Transverse colon (tissue), 4 donors: ENCODE data around the gene DGKH. TPM values are rescaled to one million over a fixed set of nuclear protein-coding genes. Genes with fewer than 3 reads are reported as not detected.
"Not testable (repeated sequence)": the region's sequence is repeated elsewhere in the genome, so short reads cannot be mapped to it uniquely, and the experiment has no call there.

ENCODE experiments used
- DNase-seq: peaks from one replicate; pipeline ENCODE4 v3.0.0-alpha.2; 2019
- H3K27ac ChIP-seq, 4 donors: fragments of 200-600 bp; sonication (generic); 2 replicates each; pipeline ENCODE4 v1.5.1; 2016 to 2018; ENCODE audit warnings: inconsistent platforms in 4 of 4
- H3K27me3 ChIP-seq: fragments of 200-600 bp; sonication (generic); 2 replicates; pipeline ENCODE4 v1.5.1; 2017; ENCODE audit warnings: inconsistent platforms
- H3K36me3 ChIP-seq, 4 donors: fragments of 200-600 bp; sonication (generic); 2 replicates each; pipeline ENCODE4 v1.5.1; 2017 to 2019; ENCODE audit warnings: inconsistent platforms in 4 of 4
- H3K4me1 ChIP-seq, 4 donors: fragments of 200-600 bp; sonication (generic); 2 replicates each; pipeline ENCODE4 v1.5.1; 2017 to 2020; ENCODE audit warnings: inconsistent platforms in 4 of 4
- H3K4me3 ChIP-seq, 4 donors: fragments of 200-600 bp; sonication (generic); 1 replicate in 1 of 4; 2 replicates in 3 of 4; pipeline versions ENCODE4 v1.5.1 to v1.6.1; 2017 to 2019; ENCODE audit warnings: inconsistent platforms in 4 of 4
- H3K9me3 ChIP-seq, 2 donors: fragments of 200-600 bp; sonication (generic); 2 replicates each; pipeline ENCODE4 v1.5.1; 2017 to 2019; ENCODE audit warnings: inconsistent platforms in 2 of 2
- CTCF ChIP-seq, 5 experiments: fragments of 200-600 bp in 3 of 5; fragments of 450-650 bp in 2 of 5; sonication (generic) in 3 of 5; IDR thresholded peaks; 1 replicate in 2 of 5; 2 replicates in 3 of 5; pipeline ENCODE4 v1.5.1; 2016 to 2017; ENCODE audit warnings: antibody characterized with exemption in 5 of 5, inconsistent platforms in 3 of 5, mild to moderate bottlenecking in 2 of 5, moderate library complexity in 1 of 5
- EP300 ChIP-seq: sonication (generic); formaldehyde crosslinking; IDR thresholded peaks from one replicate; pipeline ENCODE4 v1.6.1; 2017; ENCODE audit warnings: antibody characterized with exemption, low read depth
- POLR2A ChIP-seq: fragments of 450-650 bp; IDR thresholded peaks from one replicate; pipeline ENCODE4 v1.6.1; 2016; ENCODE audit warnings: antibody characterized with exemption, mild to moderate bottlenecking, moderate library complexity
- POLR2AphosphoS5 ChIP-seq, 3 donors: sonication (generic); formaldehyde crosslinking; IDR thresholded peaks; one replicate each; pipeline ENCODE4 v1.6.1; 2016; ENCODE audit warnings: antibody characterized with exemption in 3 of 3
- WGBS, 2 donors: methylation state at CpG; one replicate each; pipeline ENCODE4 v1.1.5; 2018; ENCODE audit warnings: low coverage in 1 of 2; 5-methylcytosine and 5-hydroxymethylcytosine counted together
- in situ Hi-C, 4 donors: fragments of 200-750 bp; cut with MboI; loops; one replicate each; pipeline versions ENCODE4 v1.15.0 to v1.15.1; 2017; ENCODE audit warnings: low sequenced_read_pairs in 3 of 4, low pct_ligation_motif_present in 1 of 4, low pct_unique_long_range_greater_than_20kb in 1 of 4
- intact Hi-C: fragments of 100-400 bp; cut with DNase I; formaldehyde crosslinking; loops from one replicate; pipeline ENCODE4 v1.15.1; 2023; ENCODE audit warnings: low total_unique reads
- total RNA-seq, 4 donors: library from RNA; depleted of rRNA; stranded (reverse); fragments of >200 nt; gene quantifications; one replicate each; pipeline ENCODE4 v1.1.0, GENCODE V29; 2016

The DGKH gene
- total RNA-seq, 4 donors from 2014 or later, result 19.4 to 35.6 (median 25.0) TPM

DNA sequence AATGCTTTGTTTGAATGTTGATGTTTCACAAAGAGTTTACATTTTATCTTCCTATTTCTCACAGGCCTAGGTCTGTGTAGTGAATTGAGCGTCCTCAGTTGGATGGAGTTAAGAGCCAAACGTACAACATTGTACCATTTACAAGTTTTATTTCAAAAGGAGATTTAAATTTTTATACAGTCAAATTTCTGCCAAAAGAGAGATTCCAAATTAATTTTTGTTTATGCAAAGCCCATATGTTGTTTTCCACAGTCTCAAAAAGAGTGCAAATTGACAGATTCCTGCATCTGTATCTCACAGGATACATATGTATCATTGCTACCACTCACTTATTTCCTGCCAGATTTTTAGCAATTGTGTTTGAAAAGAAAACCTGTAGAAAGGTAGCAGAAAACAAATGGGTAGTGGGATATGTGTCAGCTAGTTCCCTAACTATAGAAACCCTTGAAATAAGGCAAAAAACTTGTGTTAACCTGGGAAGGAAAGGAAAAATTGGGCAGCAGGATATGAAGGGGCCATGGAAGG lies 46.1 kb downstream of the DGKH start:
- Histone ChIP-seq H3K4me3 (no peak overlapping the region), H3K4me1 (no peaks in the 10 kb centered on the region), H3K27me3 (no peaks in the 10 kb centered on the region), H3K27ac (no peak overlapping the region), H3K36me3 (no peaks in the 10 kb centered on the region), H3K9me3 (no peaks in the 10 kb centered on the region)
- TF ChIP-seq EP300 (no peak), POLR2AphosphoS5 (IDR thresholded peaks at IDR 0.05) (no peak), CTCF (IDR thresholded peaks at IDR 0.05) (no peak), POLR2A (no peak)
- intact Hi-C loops, result no loop called here
- no peak for DNase-seq
- in situ Hi-C loops, result no loop called here
- 82 to 83% methylated on average over 2 of the region's 2 CpGs for WGBS, 2 donors

GRCh38 chr13:42096222-42096621 lies 47.8 kb downstream of the DGKH start:
- H3K9me3 ChIP-seq, intact Hi-C loops, DNase-seq, H3K27ac ChIP-seq, H3K36me3 ChIP-seq, H3K4me1 ChIP-seq, H3K27me3 ChIP-seq, H3K4me3 ChIP-seq, in situ Hi-C loops: not testable (repeated sequence)
- 98% methylated on average over 2 of the region's 2 CpGs; no CpG with 5 or more reads in 1 of the 2 donors for WGBS, 2 donors

DNA sequence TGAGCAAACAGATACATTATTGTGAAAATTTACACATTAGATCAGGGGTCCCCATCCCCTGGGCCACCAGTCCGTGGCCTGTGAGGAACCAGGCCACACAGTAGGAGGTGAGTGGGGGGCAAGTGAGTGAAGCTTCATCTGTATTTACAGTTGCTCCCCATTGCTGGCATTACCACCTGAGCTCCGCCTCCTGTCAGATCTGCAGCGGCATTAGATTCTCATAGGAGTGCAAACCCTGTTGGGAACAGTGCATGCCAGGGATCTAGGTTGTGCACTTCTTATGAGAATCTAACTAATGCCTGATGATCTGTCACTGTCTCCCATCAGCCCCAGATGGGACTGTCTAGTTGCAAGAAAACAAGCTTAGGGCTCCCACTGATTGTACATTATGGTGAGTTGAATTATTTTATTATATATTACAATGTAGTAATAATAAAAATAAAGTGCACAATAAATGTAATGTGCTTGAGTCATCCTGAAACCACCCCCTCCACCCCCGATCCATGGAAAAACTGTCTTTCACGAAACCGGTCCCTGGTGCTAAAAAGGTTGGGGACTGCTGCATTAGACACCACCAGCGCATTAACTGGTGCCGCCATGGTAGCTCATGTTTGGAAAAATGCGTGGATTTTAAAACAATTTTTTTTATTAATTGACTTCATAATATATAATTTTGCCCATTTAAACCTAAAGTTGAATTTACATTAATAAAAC lies 51.7 kb downstream of the DGKH start:
- H3K27ac ChIP-seq, result no peak overlapping the region
- no peaks in the 10 kb centered on the region for H3K27me3 ChIP-seq
- in situ Hi-C loops (loop anchor here in 3 of 4 donors (10.0 to 25.0 kb wide), 4 partner anchors 188 to 688 kb away; no protein-coding TSS in a partner anchor), intact Hi-C loops (loop anchor here (5.0 kb wide), 2 partner anchors 188 to 627 kb away; no protein-coding TSS in a partner anchor)
- no peak for TF ChIP-seq CTCF (IDR thresholded peaks at IDR 0.05)
- no peak for TF ChIP-seq POLR2A
- no peak for TF ChIP-seq POLR2AphosphoS5 (IDR thresholded peaks at IDR 0.05)
- TF ChIP-seq EP300, result no peak
- no peak overlapping the region for H3K4me3 ChIP-seq
- no peaks in the 10 kb centered on the region for H3K36me3 ChIP-seq
- H3K9me3 ChIP-seq, result no peaks in the 10 kb centered on the region
- DNase-seq, result no peak
- 93 to 98% methylated on average over 6 to 9 of the region's 9 CpGs for WGBS, 2 donors
- peaks cover 0 to 7% (median 0%) of the 10 kb centered on the region in 4 donors for H3K4me1 ChIP-seq

DNA sequence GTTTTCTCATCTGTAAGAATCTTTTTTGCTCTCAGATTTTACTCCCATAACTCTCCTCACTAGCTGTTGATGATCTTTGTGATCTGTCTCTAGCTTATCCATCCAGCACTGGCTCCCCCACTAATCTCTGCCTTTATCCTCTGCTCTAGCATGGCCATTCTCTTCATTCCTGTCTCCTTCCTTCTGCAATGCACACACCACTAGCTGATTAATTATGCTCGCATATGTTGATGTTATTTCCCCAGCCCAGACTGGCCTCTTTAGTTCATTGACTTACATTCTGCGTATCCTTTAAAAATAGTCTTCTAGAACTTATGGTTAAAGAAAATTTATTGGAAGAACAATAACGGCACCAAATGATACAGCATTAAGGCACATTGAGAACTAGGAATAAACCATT lies 52.5 kb downstream of the DGKH start:
- Histone ChIP-seq H3K27ac (no peak overlapping the region), H3K27me3 (no peaks in the 10 kb centered on the region), H3K4me1 (peaks cover 0 to 7% (median 0%) of the 10 kb centered on the region in 4 donors), H3K9me3 (no peaks in the 10 kb centered on the region), H3K4me3 (no peak overlapping the region), H3K36me3 (no peaks in the 10 kb centered on the region)
- 95 to 100% methylated on average over 3 of the region's 3 CpGs for WGBS, 2 donors
- no peak for DNase-seq
- TF ChIP-seq EP300 (no peak), POLR2A (no peak), POLR2AphosphoS5 (IDR thresholded peaks at IDR 0.05) (no peak), CTCF (IDR thresholded peaks at IDR 0.05) (no peak)
- in situ Hi-C loops (loop anchor here in 3 of 4 donors (10.0 to 25.0 kb wide), 4 partner anchors 189 to 689 kb away; no protein-coding TSS in a partner anchor), intact Hi-C loops (loop anchor here (5.0 kb wide), 2 partner anchors 189 to 626 kb away; no protein-coding TSS in a partner anchor)
